HL-60/S4 treated with phorbol 12-myristate 13-acetate at 8.2 ng/mL for 4 days and 3 days (cell line): Measurements from ENCODE around the gene BRCA2.

Experiments
- in situ Hi-C: fragments of 300-500 bp; cut with MboI; formaldehyde crosslinking; loops from 2 replicates; pipeline ENCODE4 v1.15.0; 2022; ENCODE audit warnings: low sequenced_read_pairs

Gene BRCA2, protein sequence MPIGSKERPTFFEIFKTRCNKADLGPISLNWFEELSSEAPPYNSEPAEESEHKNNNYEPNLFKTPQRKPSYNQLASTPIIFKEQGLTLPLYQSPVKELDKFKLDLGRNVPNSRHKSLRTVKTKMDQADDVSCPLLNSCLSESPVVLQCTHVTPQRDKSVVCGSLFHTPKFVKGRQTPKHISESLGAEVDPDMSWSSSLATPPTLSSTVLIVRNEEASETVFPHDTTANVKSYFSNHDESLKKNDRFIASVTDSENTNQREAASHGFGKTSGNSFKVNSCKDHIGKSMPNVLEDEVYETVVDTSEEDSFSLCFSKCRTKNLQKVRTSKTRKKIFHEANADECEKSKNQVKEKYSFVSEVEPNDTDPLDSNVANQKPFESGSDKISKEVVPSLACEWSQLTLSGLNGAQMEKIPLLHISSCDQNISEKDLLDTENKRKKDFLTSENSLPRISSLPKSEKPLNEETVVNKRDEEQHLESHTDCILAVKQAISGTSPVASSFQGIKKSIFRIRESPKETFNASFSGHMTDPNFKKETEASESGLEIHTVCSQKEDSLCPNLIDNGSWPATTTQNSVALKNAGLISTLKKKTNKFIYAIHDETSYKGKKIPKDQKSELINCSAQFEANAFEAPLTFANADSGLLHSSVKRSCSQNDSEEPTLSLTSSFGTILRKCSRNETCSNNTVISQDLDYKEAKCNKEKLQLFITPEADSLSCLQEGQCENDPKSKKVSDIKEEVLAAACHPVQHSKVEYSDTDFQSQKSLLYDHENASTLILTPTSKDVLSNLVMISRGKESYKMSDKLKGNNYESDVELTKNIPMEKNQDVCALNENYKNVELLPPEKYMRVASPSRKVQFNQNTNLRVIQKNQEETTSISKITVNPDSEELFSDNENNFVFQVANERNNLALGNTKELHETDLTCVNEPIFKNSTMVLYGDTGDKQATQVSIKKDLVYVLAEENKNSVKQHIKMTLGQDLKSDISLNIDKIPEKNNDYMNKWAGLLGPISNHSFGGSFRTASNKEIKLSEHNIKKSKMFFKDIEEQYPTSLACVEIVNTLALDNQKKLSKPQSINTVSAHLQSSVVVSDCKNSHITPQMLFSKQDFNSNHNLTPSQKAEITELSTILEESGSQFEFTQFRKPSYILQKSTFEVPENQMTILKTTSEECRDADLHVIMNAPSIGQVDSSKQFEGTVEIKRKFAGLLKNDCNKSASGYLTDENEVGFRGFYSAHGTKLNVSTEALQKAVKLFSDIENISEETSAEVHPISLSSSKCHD (N-terminal part only)

DNA sequence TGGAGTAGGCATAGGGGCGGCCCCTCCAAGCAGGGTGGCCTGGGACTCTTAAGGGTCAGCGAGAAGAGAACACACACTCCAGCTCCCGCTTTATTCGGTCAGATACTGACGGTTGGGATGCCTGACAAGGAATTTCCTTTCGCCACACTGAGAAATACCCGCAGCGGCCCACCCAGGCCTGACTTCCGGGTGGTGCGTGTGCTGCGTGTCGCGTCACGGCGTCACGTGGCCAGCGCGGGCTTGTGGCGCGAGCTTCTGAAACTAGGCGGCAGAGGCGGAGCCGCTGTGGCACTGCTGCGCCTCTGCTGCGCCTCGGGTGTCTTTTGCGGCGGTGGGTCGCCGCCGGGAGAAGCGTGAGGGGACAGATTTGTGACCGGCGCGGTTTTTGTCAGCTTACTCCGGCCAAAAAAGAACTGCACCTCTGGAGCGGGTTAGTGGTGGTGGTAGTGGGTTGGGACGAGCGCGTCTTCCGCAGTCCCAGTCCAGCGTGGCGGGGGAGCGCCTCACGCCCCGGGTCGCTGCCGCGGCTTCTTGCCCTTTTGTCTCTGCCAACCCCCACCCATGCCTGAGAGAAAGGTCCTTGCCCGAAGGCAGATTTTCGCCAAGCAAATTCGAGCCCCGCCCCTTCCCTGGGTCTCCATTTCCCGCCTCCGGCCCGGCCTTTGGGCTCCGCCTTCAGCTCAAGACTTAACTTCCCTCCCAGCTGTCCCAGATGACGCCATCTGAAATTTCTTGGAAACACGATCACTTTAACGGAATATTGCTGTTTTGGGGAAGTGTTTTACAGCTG, at the start of gene BRCA2, which contains the start of gene ZAR1L:
BRCA2 (plus strand) TSS at position 271 of the 790 bp plus-strand sequence. CDS start 953 bp downstream, outside the sequence.
ZAR1L (minus strand) TSS at position 126 of the 790 bp plus-strand sequence. CDS start 3,438 bp downstream, outside the sequence.
- in situ Hi-C loops, result no loop called here

DNA sequence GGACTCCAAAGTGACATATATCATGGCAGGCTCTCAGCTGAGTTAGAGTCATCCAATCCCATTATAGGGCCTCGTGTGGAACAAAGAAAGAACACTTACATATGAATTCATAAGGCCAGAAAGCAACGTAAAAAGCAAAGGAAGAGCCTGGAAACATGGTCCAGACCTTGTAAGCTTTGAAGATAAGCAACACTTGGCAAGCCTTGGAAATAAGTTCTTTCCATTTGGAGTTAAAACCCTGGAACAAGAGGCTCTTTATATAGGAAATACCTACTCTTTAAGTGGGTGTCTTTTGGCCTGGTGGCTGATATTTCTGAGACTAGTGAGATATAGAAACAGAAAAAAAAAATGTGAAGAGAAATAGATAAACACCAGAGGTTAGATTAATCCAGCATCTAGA, 49.6 kb upstream of the BRCA2 start:
- in situ Hi-C loops, result no loop called here

GRCh38 chr13:32266130-32266529, 49.2 kb upstream of the BRCA2 start:
- in situ Hi-C loops, result no loop called here

GRCh38 chr13:32267836-32268439, 47.4 kb upstream of the BRCA2 start:
- in situ Hi-C loops, result no loop called here

DNA sequence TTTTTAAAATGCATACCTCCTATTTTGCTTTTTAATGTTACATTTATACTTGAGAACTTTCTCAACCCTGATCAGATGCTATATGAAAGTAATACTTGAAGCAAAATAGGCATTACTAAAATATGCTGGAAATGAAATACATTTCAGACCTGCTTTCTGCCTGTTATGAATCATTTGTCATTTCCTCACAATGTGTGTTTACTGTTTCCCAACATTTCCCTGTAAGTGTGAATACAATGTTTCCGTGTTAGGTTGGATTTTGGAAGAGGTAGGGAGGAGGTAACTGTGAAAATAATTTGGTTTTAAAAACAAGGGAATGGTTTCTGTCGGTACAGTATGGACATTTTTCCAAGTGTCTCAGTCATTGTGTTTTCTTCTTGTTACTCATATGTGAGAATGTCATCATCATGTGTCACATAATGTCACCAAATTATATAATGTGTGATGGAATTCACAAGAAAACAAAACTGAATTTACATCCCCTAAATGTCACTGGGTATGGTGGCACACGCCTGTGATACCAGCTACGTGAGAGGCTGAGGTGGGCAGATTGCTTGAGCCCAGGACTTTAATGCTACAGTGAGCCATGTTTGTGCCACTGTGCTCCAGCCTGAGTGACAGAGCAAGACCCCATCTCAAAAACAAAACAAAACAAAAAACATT, 43.2 kb upstream of the BRCA2 start:
- in situ Hi-C loops, result no loop called here

DNA sequence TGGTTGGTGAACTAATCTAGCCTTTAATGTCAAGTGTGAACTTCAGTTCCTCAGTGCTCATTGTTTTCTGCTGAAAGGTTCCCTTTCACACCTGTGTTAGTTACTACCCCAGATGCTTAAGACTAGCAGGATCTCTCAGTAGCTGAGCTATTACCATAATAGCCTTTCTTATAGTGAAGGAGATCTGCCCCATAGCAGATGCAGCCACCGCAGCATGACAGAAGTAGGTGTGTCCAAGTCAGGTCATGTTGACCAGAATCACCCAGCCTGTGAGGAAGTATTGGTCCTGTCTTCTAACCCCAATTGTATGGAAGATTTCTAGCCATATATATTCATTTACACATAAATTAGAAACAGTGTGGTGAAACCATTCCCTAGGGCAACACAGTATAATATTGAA, 37.5 kb upstream of the BRCA2 start:
- in situ Hi-C loops, result no loop called here

- in situ Hi-C loops, result no loop called here
Measured at GRCh38 chr13:32278426-32278825, 36.9 kb upstream of the BRCA2 start.

GRCh38 chr13:32281096-32281495, 34.2 kb upstream of the BRCA2 start:
- in situ Hi-C loops, result no loop called here

DNA sequence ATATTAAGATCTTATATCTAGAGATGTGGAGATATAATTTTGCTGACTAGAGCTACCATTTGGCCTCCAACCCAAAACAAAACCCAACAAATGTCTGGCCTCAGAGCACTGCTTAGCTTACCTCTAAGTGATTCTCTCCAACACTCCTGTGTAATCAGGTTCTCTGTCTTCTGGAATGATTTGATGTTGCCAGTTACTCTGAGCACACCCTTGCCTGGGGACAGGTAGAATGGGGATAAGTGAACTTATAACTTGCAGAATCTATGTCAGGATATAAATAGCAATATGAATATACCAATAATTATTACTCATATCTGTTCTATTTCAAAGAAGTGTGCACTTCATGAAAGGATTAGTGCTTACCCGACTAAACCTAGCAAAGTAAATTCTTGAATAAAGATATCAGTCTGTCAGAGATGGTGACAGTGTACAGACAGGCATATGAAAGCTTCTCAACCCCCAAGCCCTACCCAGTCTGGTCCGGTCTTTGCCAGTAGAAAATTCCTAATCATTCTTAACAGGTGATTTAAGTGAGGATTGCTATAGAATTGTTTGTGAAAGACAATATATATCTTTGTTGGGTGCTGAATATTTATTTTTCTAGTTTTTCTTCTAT, 33.1 kb upstream of the BRCA2 start:
- in situ Hi-C loops, result no loop called here

GRCh38 chr13:32284927-32285632, 30.2 kb upstream of the BRCA2 start:
- in situ Hi-C loops, result no loop called here

GRCh38 chr13:32285633-32285965, 29.7 kb upstream of the BRCA2 start:
- in situ Hi-C loops, result no loop called here

GRCh38 chr13:32297206-32297605, 18.1 kb upstream of the BRCA2 start:
- in situ Hi-C loops, result no loop called here

- in situ Hi-C loops, result no loop called here
Measured at GRCh38 chr13:32298695-32299094, 16.6 kb upstream of the BRCA2 start.

DNA sequence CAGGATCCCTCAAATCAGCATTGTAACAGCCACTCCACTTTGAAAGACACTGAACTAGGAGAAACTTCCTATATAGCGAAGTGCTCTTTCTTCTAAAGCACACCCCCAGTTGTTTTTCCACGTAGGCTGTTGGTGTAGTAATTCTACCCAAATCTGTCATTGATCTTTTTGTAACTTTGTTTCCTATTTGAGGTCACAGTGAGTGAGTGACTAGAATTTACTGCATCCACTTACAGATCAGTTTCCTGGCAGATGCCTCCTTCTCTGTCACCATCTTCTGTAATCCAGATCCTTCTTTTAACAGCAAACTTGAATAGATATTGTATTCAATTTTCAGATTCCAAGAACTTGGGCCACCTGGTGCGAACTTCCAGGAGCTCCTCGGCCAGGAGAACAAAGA, 15.4 kb upstream of the BRCA2 start:
- in situ Hi-C loops, result no loop called here

GRCh38 chr13:32300406-32300805, 14.9 kb upstream of the BRCA2 start:
- in situ Hi-C loops, result no loop called here

DNA sequence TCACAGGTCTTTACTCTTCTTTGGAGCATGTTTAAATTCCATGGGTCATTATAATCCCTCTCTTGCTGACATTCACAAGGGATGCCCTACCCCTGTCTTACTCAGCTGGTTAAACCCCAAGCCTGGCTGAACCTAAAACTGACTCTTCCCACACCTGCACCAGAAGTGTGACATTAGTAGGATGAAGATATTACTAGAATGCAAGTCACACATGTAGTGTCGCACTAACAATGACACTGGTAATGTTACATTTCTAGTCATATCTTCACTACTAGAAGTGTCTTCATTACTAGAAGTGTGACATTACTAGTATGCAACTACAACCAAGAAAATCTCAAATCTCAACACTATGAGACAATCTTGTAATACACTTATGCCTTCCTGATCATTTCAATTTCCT, 14.4 kb upstream of the BRCA2 start:
- in situ Hi-C loops, result no loop called here

GRCh38 chr13:32302461-32302860, 12.8 kb upstream of the BRCA2 start:
- in situ Hi-C loops, result no loop called here

DNA sequence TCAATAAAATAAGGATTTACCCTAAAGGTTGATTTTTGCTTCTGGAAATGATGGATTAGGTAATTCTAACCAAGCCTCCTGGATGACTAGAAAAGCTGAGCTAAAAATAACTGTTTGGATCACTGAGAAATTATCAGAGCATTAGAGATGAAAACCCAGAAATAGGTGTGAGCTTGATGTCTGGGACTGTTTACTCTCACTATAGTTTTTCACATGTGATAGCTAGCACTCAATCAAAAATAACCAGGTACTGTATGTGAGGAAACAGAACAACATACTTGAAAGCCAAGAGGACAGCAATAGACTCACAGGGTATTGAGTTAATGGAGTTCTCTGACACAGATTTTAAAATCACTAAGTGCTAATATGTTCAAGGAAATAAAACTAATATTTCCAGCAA, 9.7 kb upstream of the BRCA2 start:
- in situ Hi-C loops, result no loop called here
